B cell (primary cell): ENCODE data around the gene DIS3L. TPM values are rescaled to one million over a fixed set of nuclear protein-coding genes. Genes with fewer than 3 reads are reported as not detected.

Experiments used
- ATAC-seq: fragments of 200-7000 bp; cut with Tn5 transposase; one replicate; pipeline ENCODE4 v1.10.0; 2021; ENCODE audit warnings: low read depth, mild to moderate bottlenecking, moderate number of reproducible peaks, moderate library complexity
- CTCF ChIA-PET: fragments of 350-600 bp; sonication (Branson Sonifier 250); formaldehyde crosslinking; loops from one replicate; lab custom pipeline; 2021; ENCODE audit warnings: antibody characterized with exemption, inconsistent platforms; lab: Charles Lee
- POLR2A ChIA-PET: fragments of 350-600 bp; sonication (Branson Sonifier 250); formaldehyde crosslinking; loops from one replicate; lab custom pipeline; 2021; ENCODE audit warnings: antibody characterized with exemption; lab: Charles Lee
- DNase-seq: peaks from one replicate; pipeline ENCODE4 v3.0.0; 2013
- H2AFZ ChIP-seq: 2 replicates; pipeline ENCODE4 v1.6.1; 2012; ENCODE audit warnings: mild to moderate bottlenecking, low read depth, low read length; ENCODE audit not compliant: insufficient read depth, poor library complexity, severe bottlenecking
- H3K27ac ChIP-seq, 2 donors: 1 replicate in 1 of 2; 2 replicates in 1 of 2; pipeline ENCODE4 v1.5.1; 2012 to 2013; ENCODE audit warnings: low read length in 2 of 2, mild to moderate bottlenecking in 2 of 2, moderate library complexity in 1 of 2
- H3K27me3 ChIP-seq, 4 experiments: fragments of 200-600 bp in 1 of 4; sonication (generic) in 1 of 4; replicated peaks in 1 of 4; 1 replicate in 2 of 4; 2 replicates in 2 of 4; pipeline versions ENCODE4 v1.6.1 to v1.7.0; 2013 to 2016; ENCODE audit warnings: low read length in 3 of 4, mild to moderate bottlenecking in 2 of 4, mixed read lengths in 1 of 4, moderate library complexity in 1 of 4; ENCODE audit not compliant: insufficient read depth in 4 of 4, control insufficient read depth in 3 of 4; ENCODE audit errors: control extremely low read depth in 1 of 4
- H3K36me3 ChIP-seq, 2 experiments: replicated peaks in 1 of 2; 1 replicate in 1 of 2; 2 replicates in 1 of 2; pipeline versions ENCODE4 v1.6.1 to v1.7.1; 2013; ENCODE audit warnings: low read length in 1 of 2; ENCODE audit not compliant: insufficient read depth in 2 of 2, control insufficient read depth in 1 of 2; ENCODE audit errors: control extremely low read depth in 1 of 2, extremely low read depth in 1 of 2
- H3K4me1 ChIP-seq, 2 donors: fragments of 200-600 bp in 1 of 2; sonication (generic) in 1 of 2; 1 replicate in 1 of 2; 2 replicates in 1 of 2; pipeline versions ENCODE4 v1.5.1 to v1.6.1; 2013 to 2017; ENCODE audit warnings: low read length in 2 of 2; ENCODE audit not compliant: control insufficient read depth in 2 of 2, insufficient read depth in 2 of 2
- H3K4me2 ChIP-seq: replicated peaks from 2 replicates; pipeline ENCODE3; 2012; ENCODE audit warnings: mild to moderate bottlenecking, low read depth, low read length; ENCODE audit not compliant: poor library complexity, severe bottlenecking
- H3K4me3 ChIP-seq, 5 experiments: fragments of 200-600 bp in 1 of 5; sonication (generic) in 1 of 5; 1 replicate in 3 of 5; 2 replicates in 2 of 5; pipeline versions ENCODE4 v1.5.1 to v1.7.0; 2011 to 2016; ENCODE audit warnings: low read length in 4 of 5, mild to moderate bottlenecking in 4 of 5, low read depth in 2 of 5, control low read depth in 1 of 5, moderate library complexity in 1 of 5; ENCODE audit not compliant: insufficient read depth in 1 of 5; ENCODE audit errors: control extremely low read depth in 1 of 5, extremely low read depth in 1 of 5
- H3K79me2 ChIP-seq: fragments of 200-600 bp; sonication (generic); one replicate; pipeline ENCODE4 v1.6.0; 2016; ENCODE audit warnings: low read length; ENCODE audit not compliant: control insufficient read depth, insufficient read depth
- H3K9ac ChIP-seq: fragments of 200-600 bp; sonication (generic); 2 replicates; pipeline ENCODE4 v1.6.1; 2017; ENCODE audit warnings: mild to moderate bottlenecking, low read length, moderate library complexity
- H3K9me3 ChIP-seq, 3 donors: one replicate each; pipeline versions ENCODE4 v1.6.1 to v1.7.1; 2013; ENCODE audit warnings: low read length in 2 of 3; ENCODE audit not compliant: control insufficient read depth in 2 of 3, insufficient read depth in 1 of 3; ENCODE audit errors: control extremely low read depth in 1 of 3
- H4K20me1 ChIP-seq: 2 replicates; pipeline ENCODE4 v1.6.0; 2012; ENCODE audit warnings: mild to moderate bottlenecking, low read length; ENCODE audit not compliant: insufficient read depth, control insufficient read depth, poor library complexity, severe bottlenecking
- H3K27ac Mint-ChIP-seq: one replicate; pipeline ENCODE4 v1.8.0; 2021; ENCODE audit warnings: mixed read lengths
- H3K27me3 Mint-ChIP-seq: one replicate; pipeline ENCODE4 v1.8.0; 2021; ENCODE audit warnings: mixed read lengths
- H3K4me1 Mint-ChIP-seq: one replicate; pipeline ENCODE4 v1.8.0; 2021; ENCODE audit warnings: mixed read lengths
- H3K4me3 Mint-ChIP-seq: one replicate; pipeline ENCODE4 v1.8.0; 2021; ENCODE audit warnings: mixed read lengths
- H3K9me3 Mint-ChIP-seq: one replicate; pipeline ENCODE4 v1.8.0; 2022; ENCODE audit warnings: mixed read lengths; ENCODE audit not compliant: insufficient read depth
- CTCF ChIP-seq: fragments of 200-600 bp; IDR thresholded peaks from one replicate; pipeline ENCODE4 v1.8.0; 2022; ENCODE audit warnings: antibody characterized with exemption, mild to moderate bottlenecking
- EZH2 ChIP-seq: IDR thresholded peaks from 2 replicates; pipeline ENCODE4 v1.6.1; 2012; ENCODE audit warnings: borderline replicate concordance, low read depth, mild to moderate bottlenecking, moderate library complexity, low read length; ENCODE audit not compliant: insufficient read depth, poor library complexity, severe bottlenecking
- WGBS: methylation state at CpG from one replicate; pipeline ENCODE4 v1.1.5; 2013; ENCODE audit warnings: missing lambda C conversion rate; ENCODE audit not compliant: insufficient coverage; 5-methylcytosine and 5-hydroxymethylcytosine counted together
- intact Hi-C: fragments of 100-400 bp; cut with micrococcal nuclease; formaldehyde crosslinking; loops from one replicate; pipeline ENCODE4 v1.10.0; 2022
- polyA plus RNA-seq: library from polyadenylated mRNA; depleted of rRNA; stranded (reverse); fragments of >200 nt; gene quantifications from 2 replicates; pipeline ENCODE4 v1.2.3, GENCODE V29; 2012
- total RNA-seq, 2 donors: library from RNA; stranded (reverse); fragments of 120-200 nt in 1 of 2; gene quantifications; 1 replicate in 1 of 2; 2 replicates in 1 of 2; pipeline versions ENCODE4 v1.2.3 to v1.2.4, GENCODE V29; 2013 to 2022

Gene DIS3L
- total and polyA plus RNA-seq, 2 donors (not counting 1 experiment from before 2014, with no cell fraction given) = 13.2 to 43.9 TPM

GRCh38 chr15:66306381-66306780 lies 13.0 kb downstream of the DIS3L start:
- intact Hi-C loops = no loop called here
- Histone ChIP-seq H3K36me3 (peaks cover 16 to 33% of the 10 kb centered on the region in 2 experiments), H3K79me2 (no peaks in the 10 kb centered on the region), H3K9me3 (no peaks in the 10 kb centered on the region), H2AFZ (no peak overlapping the region), H3K4me2 (no peak overlapping the region), H3K27ac (no peak overlapping the region), H3K4me1 (no peaks in the 10 kb centered on the region), H3K4me3 (no peak overlapping the region), H4K20me1 (no peaks in the 10 kb centered on the region), H3K27me3 (no peaks in the 10 kb centered on the region), H3K9ac (no peak overlapping the region)
- ChIA-PET CTCF (interaction anchor here (1.3 kb wide), 1 partner anchor 18 kb away, joined by 3 read pairs; no protein-coding TSS in a partner anchor), POLR2A (no interaction called here)
- Mint-ChIP-seq H3K27me3 (no peaks in the 10 kb centered on the region), H3K4me1 (no peaks in the 10 kb centered on the region), H3K27ac (no peak overlapping the region), H3K9me3 (no peaks in the 10 kb centered on the region), H3K4me3 (no peak overlapping the region)
- DNase-seq (no peak), ATAC-seq (no peak)
- WGBS = 100% methylated on average over 1 of the region's 3 CpGs
- TF ChIP-seq EZH2 (no peak), CTCF (no peak)

GRCh38 chr15:66308531-66308930 lies 15.2 kb downstream of the DIS3L start:
- H4K20me1 ChIP-seq = no peaks in the 10 kb centered on the region
- ChIA-PET POLR2A (no interaction called here), CTCF (no interaction called here)
- no peak overlapping the region for H3K9ac ChIP-seq
- no peak overlapping the region for H3K4me3 ChIP-seq
- ATAC-seq (no peak), DNase-seq (no peak)
- H3K27me3 ChIP-seq = no peaks in the 10 kb centered on the region
- H3K9me3 Mint-ChIP-seq = no peaks in the 10 kb centered on the region
- no peaks in the 10 kb centered on the region for H3K9me3 ChIP-seq
- H3K27me3 Mint-ChIP-seq = no peaks in the 10 kb centered on the region
- 88% methylated on average over 1 of the region's 3 CpGs for WGBS
- no peak overlapping the region for H3K4me2 ChIP-seq
- H2AFZ ChIP-seq = no peak overlapping the region
- peaks cover 20 to 46% of the 10 kb centered on the region in 2 experiments for H3K36me3 ChIP-seq
- no peak overlapping the region for H3K4me3 Mint-ChIP-seq
- no peaks in the 10 kb centered on the region for H3K4me1 Mint-ChIP-seq
- H3K79me2 ChIP-seq = no peaks in the 10 kb centered on the region
- H3K4me1 ChIP-seq = no peaks in the 10 kb centered on the region
- no peak overlapping the region for H3K27ac Mint-ChIP-seq
- TF ChIP-seq CTCF (no peak), EZH2 (no peak)
- intact Hi-C loops = no loop called here
- H3K27ac ChIP-seq = no peak overlapping the region
